GM21528 (cell line): ENCODE results near the gene RAB25.
A peak's percentile ranks its signal among the peaks of the same experiment; 100 is the strongest.
"Not testable (repeated sequence)": the region's sequence is repeated elsewhere in the genome, so short reads cannot be mapped to it uniquely, and the experiment has no call there.

Source experiments
- ATAC-seq: cut with Tn5 transposase; IDR thresholded peaks from one replicate; pipeline ENCODE4 v1.9.1; 2021; ENCODE audit warnings: mild to moderate bottlenecking, moderate library complexity; ENCODE audit not compliant: unreplicated experiment, low FRiP score

RAB25 gene

GRCh38 chr1:156060937-156061636 is at the start of gene RAB25:
TSS of gene RAB25 (plus strand) at chr1:156061160. CDS start at chr1:156061401, 241 bp downstream.
- no peak for ATAC-seq

- ATAC-seq: peak; percentile 73
Observed at GRCh38 chr1:156012051-156012817, 48.7 kb upstream of the RAB25 start.

- no peak for ATAC-seq
Observed at GRCh38 chr1:156014829-156015228, 46.1 kb upstream of the RAB25 start.

GRCh38 chr1:156019946-156020292 is 41.0 kb upstream of the RAB25 start:
- ATAC-seq: no peak

GRCh38 chr1:156020293-156021092 is 40.5 kb upstream of the RAB25 start, which contains the start of gene SSR2:
TSS of gene SSR2 (minus strand) at chr1:156020951. CDS start at chr1:156020167, 784 bp downstream.
- peak; percentile 94 for ATAC-seq

GRCh38 chr1:156021093-156021428 is 39.9 kb upstream of the RAB25 start:
- ATAC-seq: no peak

GRCh38 chr1:156021954-156022353 is 39.0 kb upstream of the RAB25 start:
- no peak for ATAC-seq

GRCh38 chr1:156024801-156025200 is 36.2 kb upstream of the RAB25 start:
- no peak for ATAC-seq

- ATAC-seq: no peak
Observed at GRCh38 chr1:156025876-156026275, 35.1 kb upstream of the RAB25 start.

GRCh38 chr1:156026588-156026987 is 34.4 kb upstream of the RAB25 start:
- ATAC-seq: no peak

GRCh38 chr1:156033011-156033410 is 27.9 kb upstream of the RAB25 start:
- ATAC-seq: no peak

- ATAC-seq: not testable (repeated sequence)
Observed at GRCh38 chr1:156034991-156035390, 26.0 kb upstream of the RAB25 start.

GRCh38 chr1:156042828-156043227 is 18.1 kb upstream of the RAB25 start:
- no peak for ATAC-seq

GRCh38 chr1:156045076-156045475 is 15.9 kb upstream of the RAB25 start:
- no peak for ATAC-seq

- ATAC-seq: no peak
Observed at GRCh38 chr1:156048663-156049258, 12.2 kb upstream of the RAB25 start.

- ATAC-seq: no peak
Observed at GRCh38 chr1:156050376-156050775, 10.6 kb upstream of the RAB25 start.

- ATAC-seq: no peak
Observed at GRCh38 chr1:156051011-156051725, 9.8 kb upstream of the RAB25 start.

- ATAC-seq: no peak
Observed at GRCh38 chr1:156052862-156053767, 7.8 kb upstream of the RAB25 start.
